HepG2 (cell line): ENCODE data around the gene LUC7L. TPM values are rescaled to one million over a fixed set of nuclear protein-coding genes. Genes with fewer than 3 reads are reported as not detected.

Experiments used
- CCAR2 ChIP-seq: fragments of 200-400 bp; formaldehyde crosslinking; optimal IDR thresholded peaks from 2 replicates; pipeline ENCODE3; 2018; ENCODE audit warnings: low read depth, mild to moderate bottlenecking, low read length, moderate library complexity
- ELF1 ChIP-seq: sonication (generic); formaldehyde crosslinking; IDR thresholded peaks from 2 replicates; pipeline ENCODE4 v1.4.0; 2020; ENCODE audit warnings: missing genetic modification reagents
- HMG20B ChIP-seq: conservative IDR thresholded peaks from 2 replicates; pipeline ENCODE4 v1.6.1; 2016; ENCODE audit warnings: missing genetic modification reagents, missing compliant biosample characterization
- JUNB ChIP-seq: sonication (generic); formaldehyde crosslinking; IDR thresholded peaks from 2 replicates; pipeline ENCODE4 v1.8.0; 2022; ENCODE audit warnings: missing genetic modification reagents, mild to moderate bottlenecking, borderline replicate concordance
- NAIF1 ChIP-seq: sonication (generic); formaldehyde crosslinking; IDR thresholded peaks from 2 replicates; pipeline ENCODE4 v1.5.0; 2020; ENCODE audit warnings: mild to moderate bottlenecking, missing genetic modification reagents, borderline replicate concordance
- PPARG ChIP-seq: conservative IDR thresholded peaks from 2 replicates; pipeline ENCODE4 v1.6.1; 2016; ENCODE audit warnings: missing biosample characterization, missing genetic modification reagents
- RORA ChIP-seq: sonication (generic); formaldehyde crosslinking; IDR thresholded peaks from 2 replicates; pipeline ENCODE4 v1.5.0; 2020; ENCODE audit warnings: mild to moderate bottlenecking, missing genetic modification reagents, moderate library complexity
- RXRB ChIP-seq: IDR thresholded peaks from 2 replicates; pipeline ENCODE4 v1.6.1; 2016; ENCODE audit warnings: borderline replicate concordance, missing genetic modification reagents, missing compliant biosample characterization
- SRSF1 ChIP-seq: fragments of 200-400 bp; formaldehyde crosslinking; optimal IDR thresholded peaks from 2 replicates; pipeline ENCODE3; 2017; ENCODE audit warnings: mild to moderate bottlenecking, low read depth, low read length, moderate library complexity
- ZBTB1 ChIP-seq: sonication (generic); formaldehyde crosslinking; IDR thresholded peaks from 2 replicates; pipeline ENCODE4 v1.4.0; 2020; ENCODE audit warnings: missing genetic modification reagents, borderline replicate concordance
- ZNF496 ChIP-seq: sonication (generic); formaldehyde crosslinking; IDR thresholded peaks from 2 replicates; pipeline ENCODE4 v1.8.1; 2023; ENCODE audit warnings: mild to moderate bottlenecking, moderate library complexity, missing genetic modification reagents; ENCODE audit not compliant: insufficient replicate concordance
- polyA plus RNA-seq, 8 experiments: library from polyadenylated mRNA; depleted of rRNA in 3 of 8; stranded (reverse) in 7 of 8; unstranded in 1 of 8; fragments of >200 nt; fragmentation: Illumina TruSeq in 4 of 8; extraction: Trizol in 4 of 8; gene quantifications; 2 replicates each; pipeline versions ENCODE4 v1.2.1 to v1.2.3, GENCODE V29; 2011 to 2016; ENCODE audit warnings: low read depth in 4 of 8, missing spikeins in 1 of 8, mixed read lengths in 1 of 8; ENCODE audit not compliant: insufficient read depth in 1 of 8
- total RNA-seq, 5 experiments: library from RNA; depleted of rRNA; stranded (reverse); fragments of >200 nt; fragmentation: Illumina TruSeq; extraction: Trizol; gene quantifications; 2 replicates each; pipeline ENCODE4 v1.2.3, GENCODE V29; 2016; ENCODE audit warnings: low read depth in 1 of 5
- TF ChIP-seq, protein P1 (sequence below): sonication (generic); formaldehyde crosslinking; IDR thresholded peaks from 2 replicates; pipeline ENCODE4 v1.4.0; 2020; ENCODE audit warnings: missing genetic modification reagents

LUC7L gene
- total and polyA plus RNA-seq, 2 of the 13 experiments (the other 11 are each of a cell fraction or from before 2014, with no cell fraction given), result 48.7 to 56.9 TPM

DNA sequence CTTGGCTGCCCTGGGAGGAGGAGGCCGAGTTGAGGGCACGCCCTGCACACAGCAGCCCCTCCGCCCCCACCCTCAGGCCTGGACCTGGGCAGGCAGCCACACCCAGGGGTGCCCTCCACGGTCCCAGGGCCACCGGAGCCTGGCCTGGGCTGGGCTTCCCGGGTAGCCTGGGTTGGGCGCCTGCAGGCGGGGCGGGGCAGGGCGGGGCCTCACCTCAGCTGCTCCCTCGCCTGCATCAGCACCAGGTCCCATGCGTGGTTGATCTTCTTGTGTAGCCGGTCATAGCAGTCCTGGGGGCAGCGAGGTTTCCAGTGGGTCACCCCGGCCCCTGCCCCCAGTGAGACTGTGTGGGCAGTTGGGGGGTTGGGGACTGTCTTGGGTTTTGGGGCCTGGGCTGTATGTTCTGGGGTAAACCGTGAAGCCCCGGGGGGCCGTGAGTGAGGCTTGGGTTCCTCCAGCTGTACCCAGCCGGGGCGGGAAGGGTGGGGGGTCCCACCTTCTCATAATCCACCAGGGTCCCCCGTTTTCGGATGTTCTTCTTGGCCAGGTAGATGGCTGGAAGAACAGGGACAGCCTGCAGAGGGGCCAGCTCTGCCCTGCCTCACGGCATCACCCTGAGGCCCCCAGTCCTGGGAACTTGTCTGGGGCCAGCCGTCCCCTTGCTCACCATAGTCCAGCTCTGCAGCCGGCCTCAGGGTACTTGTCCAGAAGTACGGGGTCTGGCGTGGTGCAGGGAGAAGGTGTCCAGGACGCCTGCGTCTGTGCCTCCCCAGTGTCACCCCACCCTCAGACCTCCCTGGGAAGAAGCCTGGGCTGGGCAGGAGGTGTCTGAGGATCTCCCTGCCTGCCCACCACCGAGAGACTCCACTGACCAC lies 44.5 kb upstream of the LUC7L start (continued):
- TF ChIP-seq NAIF1 (CRISPR knock-in tag) (no peak), ELF1 (CRISPR knock-in tag) (no peak), ZBTB1 (no peak), JUNB (CRISPR knock-in tag) (no peak), HMG20B (CRISPR knock-in tag) (no peak), SRSF1 (no peak), RXRB (CRISPR knock-in tag) (no peak), PPARG (CRISPR knock-in tag) (no peak), RORA (CRISPR knock-in tag) (no peak), CCAR2 (no peak), ZNF496 (CRISPR knock-in tag) (no peak)
- TF ChIP-seq, protein P1, sequence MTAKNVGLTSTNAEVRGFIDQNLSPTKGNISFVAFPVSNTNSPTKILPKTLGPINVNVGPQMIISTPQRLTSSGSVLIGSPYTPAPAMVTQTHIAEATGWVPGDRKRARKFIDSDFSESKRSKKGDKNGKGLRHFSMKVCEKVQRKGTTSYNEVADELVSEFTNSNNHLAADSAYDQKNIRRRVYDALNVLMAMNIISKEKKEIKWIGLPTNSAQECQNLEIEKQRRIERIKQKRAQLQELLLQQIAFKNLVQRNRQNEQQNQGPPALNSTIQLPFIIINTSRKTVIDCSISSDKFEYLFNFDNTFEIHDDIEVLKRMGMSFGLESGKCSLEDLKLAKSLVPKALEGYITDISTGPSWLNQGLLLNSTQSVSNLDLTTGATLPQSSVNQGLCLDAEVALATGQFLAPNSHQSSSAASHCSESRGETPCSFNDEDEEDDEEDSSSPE (CRISPR knock-in tag), result no peak
